GM18526 (cell line): ENCODE results near the gene KRTAP10-12.

ENCODE experiments used
- POLR2A ChIP-seq: IDR thresholded peaks from 3 replicates; pipeline ENCODE4 v1.6.1; 2011; ENCODE audit not compliant: insufficient read length; ENCODE audit errors: extremely low read depth

KRTAP10-12 gene

GRCh38 chr21:44686843-44687561, 10.0 kb upstream of the KRTAP10-12 start:
- no peak for TF ChIP-seq POLR2A

GRCh38 chr21:44687671-44688070, 9.3 kb upstream of the KRTAP10-12 start:
- no peak for TF ChIP-seq POLR2A

GRCh38 chr21:44691686-44692085, 5.3 kb upstream of the KRTAP10-12 start:
- no peak for TF ChIP-seq POLR2A

- TF ChIP-seq POLR2A: no peak
Observed at GRCh38 chr21:44692798-44693512, 4.0 kb upstream of the KRTAP10-12 start.

GRCh38 chr21:44694776-44695175, 2.2 kb upstream of the KRTAP10-12 start:
- TF ChIP-seq POLR2A: no peak

- TF ChIP-seq POLR2A: no peak
Observed at GRCh38 chr21:44695184-44695583, 1.8 kb upstream of the KRTAP10-12 start.

GRCh38 chr21:44695641-44696040, 1.3 kb upstream of the KRTAP10-12 start:
- no peak for TF ChIP-seq POLR2A

GRCh38 chr21:44696572-44696971, 400 bp upstream of the KRTAP10-12 start:
- TF ChIP-seq POLR2A: no peak

- TF ChIP-seq POLR2A: no peak
Observed at GRCh38 chr21:44697811-44698734, 1.1 kb downstream of the KRTAP10-12 start.

- TF ChIP-seq POLR2A: no peak
Observed at GRCh38 chr21:44699502-44700001, 2.6 kb downstream of the KRTAP10-12 start.

GRCh38 chr21:44700101-44701022, 3.4 kb downstream of the KRTAP10-12 start:
- no peak for TF ChIP-seq POLR2A

- no peak for TF ChIP-seq POLR2A
Observed at GRCh38 chr21:44701023-44701400, 4.0 kb downstream of the KRTAP10-12 start.

- TF ChIP-seq POLR2A: no peak
Observed at GRCh38 chr21:44701541-44701940, 4.6 kb downstream of the KRTAP10-12 start.
